Measurements from ENCODE around the gene KLHL6. TPM values are rescaled to one million over a fixed set of nuclear protein-coding genes. Genes with fewer than 3 reads are reported as not detected.

Gene KLHL6
- total RNA-seq, 1 experiment from 2014 or later = not detected

DNA sequence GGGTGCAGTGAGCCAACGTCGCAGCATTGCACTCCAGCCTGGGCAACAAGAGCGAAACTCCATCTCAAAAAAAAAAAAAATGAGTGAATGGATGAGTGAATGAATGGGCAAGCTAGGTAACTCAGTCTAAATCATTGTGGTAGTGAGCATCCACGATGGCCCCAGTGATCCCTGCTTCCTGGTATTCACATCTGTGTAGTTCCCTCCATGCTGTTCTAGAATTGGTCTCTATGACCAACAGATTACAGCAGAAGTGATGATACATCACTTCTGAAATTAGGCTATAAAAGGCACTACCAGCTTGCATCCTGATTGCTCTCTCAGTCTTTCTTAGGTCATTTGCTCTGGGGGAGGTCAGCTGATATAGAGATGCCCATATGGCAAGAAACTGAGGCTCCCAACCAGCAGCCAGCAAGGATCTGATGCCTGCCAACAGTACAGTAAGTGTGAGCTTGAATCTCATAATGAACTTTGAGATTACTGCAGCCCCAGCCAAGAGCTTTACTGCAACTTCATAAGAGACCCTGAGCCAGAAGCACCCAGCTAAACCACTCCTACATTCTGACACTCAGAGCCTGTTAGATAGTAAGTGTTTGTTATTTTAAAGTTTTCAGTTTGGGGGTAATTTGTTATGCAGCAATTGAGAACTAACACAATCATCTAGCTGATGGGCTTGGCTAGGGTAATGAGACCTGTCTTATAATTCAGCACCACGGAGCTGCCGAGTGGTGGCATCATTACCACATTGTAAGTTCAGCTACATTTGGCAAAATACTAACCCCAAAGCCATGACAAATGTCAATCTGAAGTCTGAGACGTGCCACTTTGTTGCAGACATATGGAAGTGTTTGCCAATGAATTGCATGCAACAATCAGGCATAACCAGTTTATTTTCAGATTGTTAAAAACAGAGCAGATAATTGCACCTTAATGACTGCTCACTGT, 53.0 kb downstream of the KLHL6 start:
- no peaks in the 10 kb centered on the region for H3K27me3 Mint-ChIP-seq (ENCODE audit: insufficient read depth, unreplicated experiment)
- POLR2A ChIA-PET = interaction anchor here (0.8 to 1.8 kb wide), 2 partner anchors 13 to 135 kb away, joined by 4 to 6 read pairs; no protein-coding TSS in a partner anchor
- TF ChIP-seq, protein P1, sequence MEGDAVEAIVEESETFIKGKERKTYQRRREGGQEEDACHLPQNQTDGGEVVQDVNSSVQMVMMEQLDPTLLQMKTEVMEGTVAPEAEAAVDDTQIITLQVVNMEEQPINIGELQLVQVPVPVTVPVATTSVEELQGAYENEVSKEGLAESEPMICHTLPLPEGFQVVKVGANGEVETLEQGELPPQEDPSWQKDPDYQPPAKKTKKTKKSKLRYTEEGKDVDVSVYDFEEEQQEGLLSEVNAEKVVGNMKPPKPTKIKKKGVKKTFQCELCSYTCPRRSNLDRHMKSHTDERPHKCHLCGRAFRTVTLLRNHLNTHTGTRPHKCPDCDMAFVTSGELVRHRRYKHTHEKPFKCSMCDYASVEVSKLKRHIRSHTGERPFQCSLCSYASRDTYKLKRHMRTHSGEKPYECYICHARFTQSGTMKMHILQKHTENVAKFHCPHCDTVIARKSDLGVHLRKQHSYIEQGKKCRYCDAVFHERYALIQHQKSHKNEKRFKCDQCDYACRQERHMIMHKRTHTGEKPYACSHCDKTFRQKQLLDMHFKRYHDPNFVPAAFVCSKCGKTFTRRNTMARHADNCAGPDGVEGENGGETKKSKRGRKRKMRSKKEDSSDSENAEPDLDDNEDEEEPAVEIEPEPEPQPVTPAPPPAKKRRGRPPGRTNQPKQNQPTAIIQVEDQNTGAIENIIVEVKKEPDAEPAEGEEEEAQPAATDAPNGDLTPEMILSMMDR (IDR thresholded peaks at IDR 0.05; ENCODE audit: unreplicated experiment) = peak; percentile 34
- no peaks in the 10 kb centered on the region for H3K9me3 Mint-ChIP-seq (ENCODE audit: unreplicated experiment)
- CTCF ChIA-PET = interaction anchor here (0.7 to 3.3 kb wide), 10 partner anchors 11 to 350 kb away, joined by 3 to 11 read pairs (median 4); no protein-coding TSS in a partner anchor
- DNase-seq (ENCODE audit: unreplicated experiment) = peak; percentile 27
- no peak overlapping the region for H3K27ac Mint-ChIP-seq (ENCODE audit: low read depth, unreplicated experiment)
- peaks cover 4% of the 10 kb centered on the region for H3K4me1 Mint-ChIP-seq (ENCODE audit: insufficient read depth, unreplicated experiment)
- H3K4me3 Mint-ChIP-seq (ENCODE audit: unreplicated experiment) = no peak overlapping the region
- BruUV-seq (replicated peaks) = no TSS peak
- no peaks in the 10 kb centered on the region for H3K36me3 Mint-ChIP-seq (ENCODE audit: insufficient read depth, unreplicated experiment)
- intact Hi-C loops (cut with micrococcal nuclease) = loop anchor here (1.0 to 10.0 kb wide), 3 partner anchors 195 to 382 kb away; partner anchors contain the start of genes PARL and YEATS2

DNA sequence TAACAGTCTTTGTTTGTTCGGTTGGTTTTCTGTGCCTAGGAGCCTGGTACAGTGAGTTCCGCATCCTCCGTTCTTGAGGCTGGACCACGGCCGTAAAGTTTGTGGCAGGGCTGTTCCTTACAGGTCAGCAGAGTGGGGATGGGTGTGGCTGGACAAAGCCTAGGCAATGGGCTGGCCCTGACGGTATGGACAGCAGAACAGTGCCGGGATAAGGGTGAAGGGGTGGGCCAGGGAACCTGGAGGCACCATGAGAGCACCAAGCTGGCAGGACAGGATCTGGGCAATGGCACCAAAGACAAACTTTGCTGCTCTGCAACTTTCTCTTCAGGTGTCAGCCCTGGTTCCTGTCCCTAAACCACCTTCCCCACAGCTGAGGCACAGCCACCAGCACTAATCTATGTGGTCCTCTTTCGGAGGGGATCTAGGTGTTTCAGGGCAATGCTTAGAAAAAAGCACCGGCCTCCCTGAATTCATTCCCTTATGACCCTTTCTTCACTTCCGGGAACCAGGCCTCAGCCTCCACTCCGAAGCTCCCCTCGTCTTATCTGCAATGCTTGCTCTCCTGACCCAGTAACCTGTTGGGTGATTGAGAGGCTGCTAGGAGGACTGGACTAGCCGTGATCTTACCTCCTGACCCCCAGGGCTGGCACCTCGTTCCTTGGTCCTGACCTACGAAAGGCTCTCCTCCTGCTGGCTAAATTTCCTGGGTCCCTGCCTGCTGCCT, 54.4 kb downstream of the KLHL6 start:
- POLR2A ChIA-PET = no interaction called here
- no peak for DNase-seq (ENCODE audit: unreplicated experiment)
- no peak overlapping the region for H3K27ac Mint-ChIP-seq (ENCODE audit: low read depth, unreplicated experiment)
- intact Hi-C loops (cut with micrococcal nuclease) = loop anchor here (5.0 to 10.0 kb wide), 2 partner anchors 196 to 384 kb away; partner anchors contain the start of genes PARL and YEATS2
- no peak overlapping the region for H3K4me3 Mint-ChIP-seq (ENCODE audit: unreplicated experiment)
- H3K36me3 Mint-ChIP-seq (ENCODE audit: insufficient read depth, unreplicated experiment) = no peaks in the 10 kb centered on the region
- no TSS peak for BruUV-seq (replicated peaks)
- CTCF ChIA-PET = interaction anchor here (0.7 kb wide), 1 partner anchor 99 kb away, joined by 3 read pairs; no protein-coding TSS in a partner anchor
- TF ChIP-seq, protein P1 (IDR thresholded peaks at IDR 0.05; ENCODE audit: unreplicated experiment) = no peak
- H3K27me3 Mint-ChIP-seq (ENCODE audit: insufficient read depth, unreplicated experiment) = no peaks in the 10 kb centered on the region
- H3K4me1 Mint-ChIP-seq (ENCODE audit: insufficient read depth, unreplicated experiment) = no peaks in the 10 kb centered on the region
- no peaks in the 10 kb centered on the region for H3K9me3 Mint-ChIP-seq (ENCODE audit: unreplicated experiment)

DNA sequence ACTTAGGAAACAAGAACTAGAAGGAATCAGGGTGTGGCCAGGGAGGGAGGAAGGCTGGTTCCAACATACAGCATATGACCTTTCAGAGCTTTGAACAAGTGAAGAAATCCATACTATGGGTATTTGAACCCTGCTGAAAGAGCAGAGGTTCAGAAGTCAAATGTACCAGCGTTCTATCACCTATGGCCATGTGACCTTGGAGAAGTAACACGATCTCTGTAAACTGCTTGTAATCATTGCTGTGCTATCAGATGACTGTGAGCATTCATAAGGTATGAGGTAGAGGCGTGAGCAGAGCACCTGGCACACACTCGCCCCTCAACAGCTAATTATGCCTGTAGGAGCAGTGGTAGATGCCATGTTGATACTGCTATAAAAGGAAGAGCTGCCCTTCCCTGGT, 55.2 kb downstream of the KLHL6 start:
- POLR2A ChIA-PET = no interaction called here

More for the DNA sequence above, 55.2 kb downstream of the KLHL6 start:
- H3K9me3 Mint-ChIP-seq (ENCODE audit: unreplicated experiment) = no peaks in the 10 kb centered on the region
- no peaks in the 10 kb centered on the region for H3K4me1 Mint-ChIP-seq (ENCODE audit: insufficient read depth, unreplicated experiment)
- H3K4me3 Mint-ChIP-seq (ENCODE audit: unreplicated experiment) = no peak overlapping the region
- no peaks in the 10 kb centered on the region for H3K36me3 Mint-ChIP-seq (ENCODE audit: insufficient read depth, unreplicated experiment)
- DNase-seq (ENCODE audit: unreplicated experiment) = no peak
- no TSS peak for BruUV-seq (replicated peaks)
- no peak overlapping the region for H3K27ac Mint-ChIP-seq (ENCODE audit: low read depth, unreplicated experiment)
- intact Hi-C loops (cut with micrococcal nuclease) = loop anchor here (5.0 to 10.0 kb wide), 2 partner anchors 197 to 384 kb away; partner anchors contain the start of genes PARL and YEATS2
- no peaks in the 10 kb centered on the region for H3K27me3 Mint-ChIP-seq (ENCODE audit: insufficient read depth, unreplicated experiment)
- TF ChIP-seq, protein P1 (IDR thresholded peaks at IDR 0.05; ENCODE audit: unreplicated experiment) = no peak
- CTCF ChIA-PET = no interaction called here
